Cardiac fibroblast (primary cell): Measurements from ENCODE around the gene TMEM178B.

Experiments used
- DNase-seq, 2 donors: peaks; one replicate each; pipeline versions ENCODE4 v3.0.0 to v3.0.0-alpha.2; 2010; ENCODE audit warnings: low read depth in 2 of 2
- H3K4me3 ChIP-seq, 2 donors: replicated peaks in 1 of 2; 1 replicate in 1 of 2; 2 replicates in 1 of 2; pipeline ENCODE4 v1.5.1; 2011; ENCODE audit warnings: low read depth in 2 of 2, low read length in 2 of 2, mild to moderate bottlenecking in 2 of 2, moderate library complexity in 1 of 2
- TF ChIP-seq, protein P1 (sequence below): IDR thresholded peaks from one replicate; pipeline ENCODE4 v1.5.1; 2011; ENCODE audit warnings: low read depth, mild to moderate bottlenecking, low read length, inconsistent platforms

The TMEM178B gene

DNA sequence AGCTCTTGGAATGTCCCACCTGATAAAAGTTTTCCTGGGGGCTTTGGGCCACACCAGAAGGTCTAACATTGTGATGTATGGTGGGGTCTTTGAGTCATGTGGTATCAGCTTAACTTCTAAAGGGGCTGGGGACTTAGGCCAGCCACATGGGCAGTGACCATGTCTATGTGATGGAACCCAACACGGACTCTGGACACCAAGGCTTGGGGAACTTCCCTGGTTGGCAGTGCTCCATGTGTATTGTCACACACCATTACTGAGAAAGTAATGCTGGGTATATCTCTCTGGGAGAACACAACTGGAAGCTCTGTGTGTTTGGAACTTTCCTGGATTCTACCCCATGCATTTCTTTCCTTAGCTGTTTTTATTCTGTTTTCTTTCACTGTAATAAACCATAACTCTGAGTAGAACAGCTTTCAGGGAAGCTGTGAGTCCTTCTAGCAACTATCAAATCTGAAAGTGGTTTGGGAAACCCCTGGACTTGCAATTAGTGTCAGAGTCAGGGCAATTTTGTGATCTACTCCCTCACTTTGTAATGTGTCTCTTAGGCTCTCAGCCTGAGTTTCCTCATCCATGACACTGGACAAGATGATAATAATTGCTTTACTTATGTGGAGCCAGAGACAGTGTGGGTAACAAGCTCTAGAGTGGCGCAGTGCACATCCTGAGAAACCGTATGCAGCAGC, 448.9 kb downstream of the TMEM178B start:
- H3K4me3 ChIP-seq = no peak overlapping the region
- no peak for DNase-seq
- TF ChIP-seq, protein P1, sequence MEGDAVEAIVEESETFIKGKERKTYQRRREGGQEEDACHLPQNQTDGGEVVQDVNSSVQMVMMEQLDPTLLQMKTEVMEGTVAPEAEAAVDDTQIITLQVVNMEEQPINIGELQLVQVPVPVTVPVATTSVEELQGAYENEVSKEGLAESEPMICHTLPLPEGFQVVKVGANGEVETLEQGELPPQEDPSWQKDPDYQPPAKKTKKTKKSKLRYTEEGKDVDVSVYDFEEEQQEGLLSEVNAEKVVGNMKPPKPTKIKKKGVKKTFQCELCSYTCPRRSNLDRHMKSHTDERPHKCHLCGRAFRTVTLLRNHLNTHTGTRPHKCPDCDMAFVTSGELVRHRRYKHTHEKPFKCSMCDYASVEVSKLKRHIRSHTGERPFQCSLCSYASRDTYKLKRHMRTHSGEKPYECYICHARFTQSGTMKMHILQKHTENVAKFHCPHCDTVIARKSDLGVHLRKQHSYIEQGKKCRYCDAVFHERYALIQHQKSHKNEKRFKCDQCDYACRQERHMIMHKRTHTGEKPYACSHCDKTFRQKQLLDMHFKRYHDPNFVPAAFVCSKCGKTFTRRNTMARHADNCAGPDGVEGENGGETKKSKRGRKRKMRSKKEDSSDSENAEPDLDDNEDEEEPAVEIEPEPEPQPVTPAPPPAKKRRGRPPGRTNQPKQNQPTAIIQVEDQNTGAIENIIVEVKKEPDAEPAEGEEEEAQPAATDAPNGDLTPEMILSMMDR = no peak

DNA sequence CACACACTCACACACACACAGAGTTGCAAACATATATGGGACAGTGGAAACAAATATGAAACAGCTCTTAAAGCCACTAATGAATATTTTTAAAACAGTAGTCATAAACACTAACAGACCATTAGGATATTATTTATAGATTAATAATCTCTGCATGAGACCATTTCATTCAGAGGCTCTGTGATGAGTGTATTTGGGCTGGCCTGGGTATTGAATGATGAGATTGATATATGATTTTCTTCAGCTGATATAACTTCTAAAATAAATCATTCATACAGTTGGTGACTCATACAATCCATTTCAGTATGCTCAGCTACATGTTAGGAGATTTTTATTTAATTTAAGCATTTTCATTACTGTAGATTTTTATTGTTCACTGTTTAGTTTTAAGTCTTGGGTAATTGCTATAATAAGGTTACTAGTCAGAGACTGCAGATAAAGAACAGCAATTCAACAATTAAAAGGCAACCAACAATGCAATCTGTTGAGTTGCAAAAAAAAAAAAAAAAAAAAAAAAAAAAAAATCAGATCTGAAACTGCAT, 452.2 kb downstream of the TMEM178B start:
- no peak for DNase-seq
- H3K4me3 ChIP-seq = no peak overlapping the region
- TF ChIP-seq, protein P1 = no peak

DNA sequence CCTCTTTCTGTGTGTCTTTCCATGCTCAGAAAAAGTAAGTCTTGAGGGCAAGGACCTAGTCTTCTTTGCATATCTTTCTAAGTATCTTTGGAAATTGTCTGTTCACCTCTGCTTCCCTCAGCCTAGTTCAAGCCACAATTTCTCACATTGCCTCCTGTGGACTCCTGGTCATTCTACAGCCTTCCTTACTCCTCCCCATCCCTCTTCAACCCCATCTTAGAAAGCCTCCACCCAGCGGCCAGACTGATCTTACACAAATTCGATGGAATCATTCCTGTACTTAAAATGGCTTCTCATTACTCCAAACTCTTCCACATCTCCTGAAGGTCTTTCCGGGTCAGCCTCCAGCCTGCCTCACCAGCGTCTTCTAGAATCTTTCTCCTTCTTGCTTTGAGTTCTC, 453.2 kb downstream of the TMEM178B start:
- no peak for DNase-seq
- TF ChIP-seq, protein P1 = no peak
- no peak overlapping the region for H3K4me3 ChIP-seq

DNA sequence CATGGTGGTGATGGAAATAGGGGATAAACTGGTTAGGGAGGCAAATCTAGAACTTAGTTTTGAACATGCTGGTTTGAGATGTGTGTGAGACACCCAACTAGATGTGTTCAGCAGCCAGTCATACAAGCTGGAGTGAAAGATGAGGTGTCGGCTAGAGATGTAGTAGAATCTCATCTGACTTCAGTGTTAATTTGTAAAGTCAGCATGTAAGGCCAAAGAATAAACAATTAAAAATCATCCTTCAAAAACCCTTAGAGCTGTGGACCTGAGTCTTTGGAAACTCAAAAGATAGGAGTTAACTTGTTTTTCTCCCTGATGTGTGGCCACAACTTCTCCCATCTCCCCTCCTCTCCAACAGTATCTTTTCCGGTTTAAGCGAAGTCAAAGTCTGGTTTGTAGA, 454.5 kb downstream of the TMEM178B start:
- no peak overlapping the region for H3K4me3 ChIP-seq
- no peak for DNase-seq
- TF ChIP-seq, protein P1 = no peak
